Upper lobe of right lung (tissue), 1 donor: Measurements from ENCODE around the gene ATM. TPM values are rescaled to one million over a fixed set of nuclear protein-coding genes. Genes with fewer than 3 reads are reported as not detected.

Source experiments
- ATAC-seq: fragments of 200-7000 bp; cut with Tn5 transposase; one replicate; pipeline ENCODE4 v1.9.1; 2020; ENCODE audit warnings: mild to moderate bottlenecking, moderate library complexity
- DNase-seq: peaks from one replicate; pipeline ENCODE4 v3.0.0-alpha.2; 2020
- H3K27ac ChIP-seq: fragments of 200-600 bp; one replicate; pipeline ENCODE4 v1.8.0; 2022
- H3K27me3 ChIP-seq: fragments of 200-600 bp; one replicate; pipeline ENCODE4 v1.8.0; 2022; ENCODE audit warnings: mild to moderate bottlenecking
- H3K36me3 ChIP-seq: fragments of 200-600 bp; one replicate; pipeline ENCODE4 v1.8.0; 2022
- H3K4me1 ChIP-seq: fragments of 200-600 bp; one replicate; pipeline ENCODE4 v1.8.0; 2022
- H3K4me3 ChIP-seq: fragments of 200-600 bp; one replicate; pipeline ENCODE4 v1.8.0; 2022; ENCODE audit warnings: mild to moderate bottlenecking
- H3K9me3 ChIP-seq: fragments of 200-600 bp; one replicate; pipeline ENCODE4 v1.8.0; 2022
- intact Hi-C: fragments of 100-400 bp; cut with DNase I; formaldehyde crosslinking; loops from one replicate; pipeline ENCODE4 v1.11.0; 2022
- total RNA-seq: library from RNA; stranded (reverse); fragmentation: NEBNext Ultra II Directional; extraction: Animal tissue kit (Norgen Biotek cat#: 25700); gene quantifications from one replicate; pipeline ENCODE4 v1.2.1, GENCODE V29; 2021
- TF ChIP-seq, protein P1 (sequence below): fragments of 200-600 bp; IDR thresholded peaks from one replicate; pipeline ENCODE4 v1.8.0; 2022; ENCODE audit warnings: antibody characterized with exemption
- donor health status: DM: no; HTN: yes; CAD: no; lungs with severe emphysema.

Gene ATM
- total RNA-seq, 1 donor from 2014 or later, result 74.0 TPM

DNA sequence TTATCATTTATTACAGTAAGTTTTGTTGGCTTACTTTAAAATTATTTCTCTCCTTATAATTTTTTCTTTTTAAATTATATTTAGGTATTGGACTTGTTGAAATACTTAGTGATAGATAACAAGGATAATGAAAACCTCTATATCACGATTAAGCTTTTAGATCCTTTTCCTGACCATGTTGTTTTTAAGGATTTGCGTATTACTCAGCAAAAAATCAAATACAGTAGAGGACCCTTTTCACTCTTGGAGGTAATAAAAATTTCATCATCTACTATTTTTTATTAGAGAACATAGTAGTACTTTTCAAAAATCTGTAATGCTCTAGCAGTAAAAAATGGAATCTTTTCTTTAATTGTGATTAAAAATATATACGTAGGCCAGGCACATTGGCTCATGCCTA, 70.4 kb downstream of the ATM start:
- Histone ChIP-seq H3K4me1 (no peaks in the 10 kb centered on the region), H3K4me3 (no peak overlapping the region), H3K9me3 (no peaks in the 10 kb centered on the region), H3K27ac (no peak overlapping the region), H3K27me3 (no peaks in the 10 kb centered on the region), H3K36me3 (peaks cover 95% of the 10 kb centered on the region)
- intact Hi-C loops, result no loop called here
- DNase-seq, result no peak
- no peak for ATAC-seq
- TF ChIP-seq, protein P1, sequence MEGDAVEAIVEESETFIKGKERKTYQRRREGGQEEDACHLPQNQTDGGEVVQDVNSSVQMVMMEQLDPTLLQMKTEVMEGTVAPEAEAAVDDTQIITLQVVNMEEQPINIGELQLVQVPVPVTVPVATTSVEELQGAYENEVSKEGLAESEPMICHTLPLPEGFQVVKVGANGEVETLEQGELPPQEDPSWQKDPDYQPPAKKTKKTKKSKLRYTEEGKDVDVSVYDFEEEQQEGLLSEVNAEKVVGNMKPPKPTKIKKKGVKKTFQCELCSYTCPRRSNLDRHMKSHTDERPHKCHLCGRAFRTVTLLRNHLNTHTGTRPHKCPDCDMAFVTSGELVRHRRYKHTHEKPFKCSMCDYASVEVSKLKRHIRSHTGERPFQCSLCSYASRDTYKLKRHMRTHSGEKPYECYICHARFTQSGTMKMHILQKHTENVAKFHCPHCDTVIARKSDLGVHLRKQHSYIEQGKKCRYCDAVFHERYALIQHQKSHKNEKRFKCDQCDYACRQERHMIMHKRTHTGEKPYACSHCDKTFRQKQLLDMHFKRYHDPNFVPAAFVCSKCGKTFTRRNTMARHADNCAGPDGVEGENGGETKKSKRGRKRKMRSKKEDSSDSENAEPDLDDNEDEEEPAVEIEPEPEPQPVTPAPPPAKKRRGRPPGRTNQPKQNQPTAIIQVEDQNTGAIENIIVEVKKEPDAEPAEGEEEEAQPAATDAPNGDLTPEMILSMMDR, result no peak

DNA sequence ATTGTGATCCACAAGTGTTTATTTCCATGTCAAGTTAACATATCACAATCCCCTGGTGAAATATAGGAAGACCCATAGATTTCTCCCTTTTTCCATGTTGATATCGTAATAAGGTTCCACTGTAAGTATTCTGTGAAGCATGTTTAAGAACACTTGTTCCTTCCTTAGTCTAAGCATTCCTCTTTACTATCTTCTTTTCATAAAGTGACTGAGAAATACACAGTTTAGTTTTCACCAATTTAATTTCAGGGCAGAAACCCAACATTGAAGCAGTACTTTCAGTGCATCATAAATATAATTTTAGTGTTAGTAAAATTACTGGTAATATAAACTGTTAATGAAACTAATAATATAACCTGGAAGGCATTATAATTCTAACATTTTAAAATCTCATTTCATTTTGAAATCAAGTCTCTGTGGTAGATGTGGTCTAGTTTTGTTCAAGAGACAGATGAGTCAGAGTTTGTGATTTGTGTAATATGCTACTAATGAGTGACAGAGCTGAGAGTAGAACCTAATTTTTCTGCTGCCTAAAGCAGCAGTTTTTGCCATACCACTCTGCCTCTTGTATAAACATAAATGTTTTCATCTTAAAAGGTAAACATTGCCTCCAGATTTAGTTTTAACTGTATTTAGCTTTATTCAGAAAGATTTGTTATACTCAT, 79.4 kb downstream of the ATM start:
- no peaks in the 10 kb centered on the region for H3K4me1 ChIP-seq
- H3K36me3 ChIP-seq, result peaks cover 90% of the 10 kb centered on the region
- ATAC-seq (no peak), DNase-seq (no peak)
- no peak overlapping the region for H3K4me3 ChIP-seq
- TF ChIP-seq, protein P1, result no peak
- no peaks in the 10 kb centered on the region for H3K9me3 ChIP-seq
- no peaks in the 10 kb centered on the region for H3K27me3 ChIP-seq
- intact Hi-C loops, result no loop called here
- no peak overlapping the region for H3K27ac ChIP-seq

DNA sequence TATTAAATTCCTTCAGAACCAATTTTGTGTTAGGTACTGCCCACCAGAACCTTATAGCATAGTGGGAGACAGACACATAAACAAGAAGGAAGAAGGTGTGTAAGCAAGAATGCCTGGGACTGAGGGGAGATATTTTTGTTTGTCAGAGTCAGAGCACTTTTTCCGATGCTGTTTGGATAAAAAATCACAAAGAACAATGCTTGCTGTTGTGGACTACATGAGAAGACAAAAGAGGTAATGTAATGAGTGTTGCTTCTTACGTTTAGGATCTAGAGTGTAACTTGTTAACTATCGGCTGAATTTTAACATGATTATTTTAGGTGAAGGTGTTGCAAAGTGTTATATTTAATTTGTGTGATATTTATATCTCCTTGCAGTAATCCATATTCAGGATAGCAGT, 84.9 kb downstream of the ATM start:
- Histone ChIP-seq H3K27ac (no peak overlapping the region), H3K36me3 (peaks cover 67% of the 10 kb centered on the region), H3K4me1 (no peaks in the 10 kb centered on the region), H3K9me3 (no peaks in the 10 kb centered on the region), H3K27me3 (no peaks in the 10 kb centered on the region), H3K4me3 (no peak overlapping the region)
- TF ChIP-seq, protein P1, result no peak
- DNase-seq, result no peak
- intact Hi-C loops, result no loop called here
- ATAC-seq, result no peak

DNA sequence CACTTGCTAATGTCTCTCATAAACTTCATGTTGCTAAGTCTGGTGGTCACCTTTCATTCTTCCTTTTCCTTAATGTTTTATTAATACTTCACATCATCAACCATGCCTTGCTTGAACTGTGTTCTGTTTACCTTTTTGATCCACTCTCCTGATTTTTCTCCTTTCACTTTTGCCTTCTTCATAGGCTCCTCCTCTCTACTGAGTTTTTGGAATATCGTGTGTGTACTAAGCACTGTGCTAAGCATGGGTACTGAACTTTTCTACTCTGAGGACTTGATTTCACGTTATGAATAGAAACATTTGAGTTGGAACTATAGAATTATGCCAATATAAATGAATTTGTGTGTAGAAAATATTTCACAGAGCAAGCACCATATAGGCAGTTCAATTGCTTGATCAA, 90.6 kb downstream of the ATM start:
- H3K27me3 ChIP-seq, result no peaks in the 10 kb centered on the region
- H3K27ac ChIP-seq, result no peak overlapping the region
- H3K4me1 ChIP-seq, result no peaks in the 10 kb centered on the region
- no peaks in the 10 kb centered on the region for H3K9me3 ChIP-seq
- peaks cover 53% of the 10 kb centered on the region for H3K36me3 ChIP-seq
- TF ChIP-seq, protein P1, result no peak
- no peak overlapping the region for H3K4me3 ChIP-seq
- intact Hi-C loops, result no loop called here
- no peak for ATAC-seq
- DNase-seq, result no peak

DNA sequence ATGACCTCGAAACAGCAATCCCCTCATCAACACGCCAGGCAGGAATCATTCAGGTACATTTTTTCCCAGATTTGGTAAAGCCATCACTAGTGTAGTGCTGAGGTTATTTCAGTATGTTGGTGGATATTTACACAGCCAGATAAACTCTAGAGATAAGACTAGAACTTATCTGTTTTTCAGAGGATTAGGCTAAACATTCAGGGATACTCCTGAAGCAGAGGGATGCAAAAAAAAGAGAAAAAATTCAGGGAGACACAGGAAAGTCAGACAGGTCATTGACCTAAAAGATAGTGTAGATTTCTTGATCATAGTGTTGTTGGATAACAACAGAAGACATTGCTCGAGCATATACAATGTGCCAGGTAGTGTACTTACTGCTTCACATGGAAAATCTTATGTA, 93.2 kb downstream of the ATM start:
- Histone ChIP-seq H3K27me3 (no peaks in the 10 kb centered on the region), H3K36me3 (peaks cover 64% of the 10 kb centered on the region), H3K4me3 (no peak overlapping the region), H3K9me3 (no peaks in the 10 kb centered on the region), H3K4me1 (no peaks in the 10 kb centered on the region), H3K27ac (no peak overlapping the region)
- intact Hi-C loops, result no loop called here
- TF ChIP-seq, protein P1, result no peak
- no peak for DNase-seq
- ATAC-seq, result no peak
